ENCODE measurements around the gene VWA8.

VWA8 gene

DNA sequence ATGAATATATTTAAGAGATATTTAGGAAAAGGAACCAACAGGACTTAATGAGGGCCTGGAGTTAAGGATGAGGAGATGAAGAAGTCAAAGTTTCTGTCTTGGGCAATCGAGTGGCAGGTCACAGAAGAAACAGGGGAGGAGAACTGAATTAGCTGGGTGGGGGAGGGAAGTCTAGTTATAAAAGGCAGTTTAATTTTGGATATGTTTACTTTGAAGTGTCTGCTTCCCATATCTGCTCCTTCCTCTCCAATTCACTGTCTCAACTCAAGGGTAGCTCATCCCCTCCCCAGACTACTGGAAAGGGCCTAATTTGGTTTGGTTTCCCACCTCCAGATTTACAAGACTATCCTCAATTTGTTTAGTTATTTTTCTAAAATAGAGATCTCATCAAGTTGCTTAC lies 195.9 kb downstream of the VWA8 start:
- TF ChIP-seq, protein P1, sequence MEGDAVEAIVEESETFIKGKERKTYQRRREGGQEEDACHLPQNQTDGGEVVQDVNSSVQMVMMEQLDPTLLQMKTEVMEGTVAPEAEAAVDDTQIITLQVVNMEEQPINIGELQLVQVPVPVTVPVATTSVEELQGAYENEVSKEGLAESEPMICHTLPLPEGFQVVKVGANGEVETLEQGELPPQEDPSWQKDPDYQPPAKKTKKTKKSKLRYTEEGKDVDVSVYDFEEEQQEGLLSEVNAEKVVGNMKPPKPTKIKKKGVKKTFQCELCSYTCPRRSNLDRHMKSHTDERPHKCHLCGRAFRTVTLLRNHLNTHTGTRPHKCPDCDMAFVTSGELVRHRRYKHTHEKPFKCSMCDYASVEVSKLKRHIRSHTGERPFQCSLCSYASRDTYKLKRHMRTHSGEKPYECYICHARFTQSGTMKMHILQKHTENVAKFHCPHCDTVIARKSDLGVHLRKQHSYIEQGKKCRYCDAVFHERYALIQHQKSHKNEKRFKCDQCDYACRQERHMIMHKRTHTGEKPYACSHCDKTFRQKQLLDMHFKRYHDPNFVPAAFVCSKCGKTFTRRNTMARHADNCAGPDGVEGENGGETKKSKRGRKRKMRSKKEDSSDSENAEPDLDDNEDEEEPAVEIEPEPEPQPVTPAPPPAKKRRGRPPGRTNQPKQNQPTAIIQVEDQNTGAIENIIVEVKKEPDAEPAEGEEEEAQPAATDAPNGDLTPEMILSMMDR (IDR thresholded peaks at IDR 0.05; ENCODE audit: control insufficient read depth, extremely low read depth, insufficient read depth), result no peak
- no peak overlapping the region for H3K4me3 ChIP-seq (ENCODE audit: low read depth, low read length)

DNA sequence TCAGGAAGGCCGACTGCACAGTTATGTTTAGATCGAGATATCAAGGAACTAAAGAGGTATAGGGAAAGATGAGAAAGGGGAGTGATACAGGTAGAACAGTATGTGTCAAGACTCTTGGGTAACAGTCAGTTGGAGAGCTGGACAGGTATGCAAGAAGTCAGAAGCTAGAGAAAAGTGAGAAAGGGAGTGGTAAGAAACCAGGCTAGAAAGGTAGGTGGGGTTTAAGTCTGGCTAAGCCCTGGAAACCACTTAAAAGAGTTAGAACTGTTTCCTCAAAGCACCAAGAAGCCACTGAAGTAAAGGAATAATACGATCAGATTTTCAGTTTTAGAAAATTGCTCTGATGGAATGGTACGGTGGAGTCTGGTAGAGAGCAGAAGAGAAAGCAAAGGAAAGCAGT lies 196.4 kb downstream of the VWA8 start:
- TF ChIP-seq, protein P1 (IDR thresholded peaks at IDR 0.05; ENCODE audit: control insufficient read depth, extremely low read depth, insufficient read depth), result no peak
- DNase-seq (ENCODE audit: low read depth), result no peak
- no peak overlapping the region for H3K4me3 ChIP-seq (ENCODE audit: low read depth, low read length)

More for the DNA sequence above, 195.9 kb downstream of the VWA8 start:
- no peak for DNase-seq (ENCODE audit: low read depth)

DNA sequence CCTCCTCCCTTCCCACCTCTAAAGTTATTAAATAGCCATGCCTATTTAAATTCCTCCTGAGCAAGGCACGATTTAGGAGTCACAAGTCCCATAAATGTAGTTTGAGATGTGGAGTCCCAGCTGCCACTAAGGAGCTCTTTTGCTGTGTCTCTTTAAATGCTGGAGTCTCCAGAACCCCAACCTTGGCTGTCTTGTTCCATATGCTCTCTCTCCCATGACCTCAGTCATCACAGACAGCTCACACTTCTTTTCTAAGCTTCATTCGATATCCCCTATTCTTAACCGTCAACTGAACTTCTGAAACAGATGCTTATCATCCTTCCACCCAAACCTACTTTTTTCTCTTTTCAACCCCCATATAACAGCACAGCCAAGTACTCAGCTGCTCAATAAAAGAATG lies 197.1 kb downstream of the VWA8 start:
- DNase-seq (ENCODE audit: low read depth), result no peak
- no peak overlapping the region for H3K4me3 ChIP-seq (ENCODE audit: low read depth, low read length)
- TF ChIP-seq, protein P1 (IDR thresholded peaks at IDR 0.05; ENCODE audit: control insufficient read depth, extremely low read depth, insufficient read depth), result no peak

DNA sequence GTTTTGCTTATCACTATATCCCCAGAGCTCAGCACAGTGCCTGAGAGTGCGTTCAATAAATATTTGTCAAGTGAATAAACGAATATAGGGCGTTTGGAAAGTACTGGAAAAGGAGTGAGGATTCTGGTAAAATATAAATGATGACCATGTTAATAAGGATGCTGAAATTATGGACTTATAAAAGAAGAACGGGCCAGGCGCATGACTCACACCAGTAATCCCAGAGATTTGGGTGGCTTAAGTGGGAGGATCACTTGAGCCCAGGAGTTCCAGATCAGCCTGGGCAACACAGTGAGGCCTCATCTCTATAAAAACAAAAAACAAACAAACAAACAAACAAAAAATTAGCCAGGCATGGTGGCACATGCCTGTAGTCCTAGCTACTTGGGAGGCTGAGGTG lies 198.1 kb downstream of the VWA8 start:
- no peak for DNase-seq (ENCODE audit: low read depth)
- TF ChIP-seq, protein P1 (IDR thresholded peaks at IDR 0.05; ENCODE audit: control insufficient read depth, extremely low read depth, insufficient read depth), result no peak
- H3K4me3 ChIP-seq (ENCODE audit: low read depth, low read length), result no peak overlapping the region

DNA sequence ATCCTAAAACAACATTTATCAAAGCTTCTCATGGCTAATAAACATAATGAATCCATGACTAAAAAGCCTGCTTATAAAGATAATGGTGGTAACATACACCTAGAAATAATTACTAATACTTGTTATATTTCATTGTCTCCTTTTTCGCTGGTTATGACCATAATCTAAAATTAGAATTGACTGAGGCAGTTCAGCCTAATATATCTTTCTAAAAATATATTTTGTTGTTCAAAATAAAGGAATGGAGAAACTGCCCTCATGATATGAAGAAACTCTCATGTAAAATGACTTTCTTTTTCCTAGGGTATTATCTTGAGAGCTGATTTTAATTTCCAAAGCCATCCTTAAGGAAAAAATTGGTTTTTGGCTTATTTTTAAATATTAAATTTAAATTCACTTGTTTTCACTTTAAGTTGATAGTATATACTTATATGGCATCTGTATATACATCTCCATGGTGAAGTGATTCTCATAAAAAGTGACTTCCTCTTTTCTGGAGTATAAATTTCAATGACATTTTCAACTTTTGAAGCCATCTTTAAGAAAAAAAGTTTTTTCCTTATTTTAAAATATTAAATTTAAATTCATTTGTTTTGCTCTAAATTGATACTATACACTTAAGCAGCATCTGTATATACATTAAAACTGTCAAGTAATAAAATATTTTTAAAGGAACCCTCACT lies 204.6 kb downstream of the VWA8 start:
- TF ChIP-seq, protein P1 (IDR thresholded peaks at IDR 0.05; ENCODE audit: control insufficient read depth, extremely low read depth, insufficient read depth), result no peak
- no peak for DNase-seq (ENCODE audit: low read depth)
- H3K4me3 ChIP-seq (ENCODE audit: low read depth, low read length), result no peak overlapping the region

DNA sequence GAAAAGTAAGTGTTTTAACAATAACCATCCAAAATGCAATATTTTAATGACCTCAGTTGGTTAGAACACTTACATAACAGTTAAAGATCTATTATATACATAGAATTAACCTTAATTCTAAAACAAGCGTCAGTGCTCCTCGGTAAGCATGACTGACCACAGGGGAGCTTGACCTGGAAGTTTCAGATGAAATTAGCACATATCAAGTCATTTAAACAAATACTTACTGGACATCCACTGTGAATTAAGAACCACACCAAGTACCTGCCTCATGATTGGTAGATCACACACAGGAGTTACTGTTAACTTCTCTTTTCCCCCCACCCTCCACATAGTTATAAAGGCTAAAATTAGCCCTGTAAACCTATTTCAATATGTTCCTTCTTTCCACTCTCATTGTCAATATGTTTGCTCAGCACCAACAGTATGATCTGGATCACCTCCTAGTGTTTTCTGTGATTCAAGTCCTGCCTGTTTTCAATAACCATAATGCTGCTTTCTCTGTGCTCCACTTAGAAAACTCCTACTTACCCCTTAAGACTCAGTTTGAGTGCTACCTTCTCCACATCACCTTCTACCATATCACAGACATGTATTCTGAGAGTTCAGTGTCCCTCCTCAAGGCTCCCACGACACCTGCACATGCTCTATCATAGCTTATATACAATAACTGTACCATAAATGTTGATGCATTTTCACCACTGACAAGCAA lies 209.0 kb downstream of the VWA8 start:
- H3K4me3 ChIP-seq (ENCODE audit: low read depth, low read length), result no peak overlapping the region
- DNase-seq (ENCODE audit: low read depth), result peak; percentile 36
- TF ChIP-seq, protein P1 (IDR thresholded peaks at IDR 0.05; ENCODE audit: control insufficient read depth, extremely low read depth, insufficient read depth), result peak; percentile 36

Data from LNCaP clone FGC (cell line).